WI38 (cell line): ENCODE measurements around the gene CTBP2.

Source experiments
- H3K4me3 ChIP-seq: 2 replicates; pipeline ENCODE4 v1.5.1; 2011; ENCODE audit warnings: low read depth, mild to moderate bottlenecking, control low read depth, low read length
- TF ChIP-seq, protein P1 (sequence below): IDR thresholded peaks from 2 replicates; pipeline ENCODE4 v1.5.1; 2012; ENCODE audit warnings: low read depth, mild to moderate bottlenecking, control low read depth, low read length

Gene CTBP2

GRCh38 chr10:124962421-124962820, 197.9 kb downstream of the CTBP2 start:
- H3K4me3 ChIP-seq = no peak overlapping the region
- TF ChIP-seq, protein P1, sequence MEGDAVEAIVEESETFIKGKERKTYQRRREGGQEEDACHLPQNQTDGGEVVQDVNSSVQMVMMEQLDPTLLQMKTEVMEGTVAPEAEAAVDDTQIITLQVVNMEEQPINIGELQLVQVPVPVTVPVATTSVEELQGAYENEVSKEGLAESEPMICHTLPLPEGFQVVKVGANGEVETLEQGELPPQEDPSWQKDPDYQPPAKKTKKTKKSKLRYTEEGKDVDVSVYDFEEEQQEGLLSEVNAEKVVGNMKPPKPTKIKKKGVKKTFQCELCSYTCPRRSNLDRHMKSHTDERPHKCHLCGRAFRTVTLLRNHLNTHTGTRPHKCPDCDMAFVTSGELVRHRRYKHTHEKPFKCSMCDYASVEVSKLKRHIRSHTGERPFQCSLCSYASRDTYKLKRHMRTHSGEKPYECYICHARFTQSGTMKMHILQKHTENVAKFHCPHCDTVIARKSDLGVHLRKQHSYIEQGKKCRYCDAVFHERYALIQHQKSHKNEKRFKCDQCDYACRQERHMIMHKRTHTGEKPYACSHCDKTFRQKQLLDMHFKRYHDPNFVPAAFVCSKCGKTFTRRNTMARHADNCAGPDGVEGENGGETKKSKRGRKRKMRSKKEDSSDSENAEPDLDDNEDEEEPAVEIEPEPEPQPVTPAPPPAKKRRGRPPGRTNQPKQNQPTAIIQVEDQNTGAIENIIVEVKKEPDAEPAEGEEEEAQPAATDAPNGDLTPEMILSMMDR = no peak

GRCh38 chr10:124961248-124961570, 199.2 kb downstream of the CTBP2 start:
- TF ChIP-seq, protein P1 = no peak
- H3K4me3 ChIP-seq = no peak overlapping the region

DNA sequence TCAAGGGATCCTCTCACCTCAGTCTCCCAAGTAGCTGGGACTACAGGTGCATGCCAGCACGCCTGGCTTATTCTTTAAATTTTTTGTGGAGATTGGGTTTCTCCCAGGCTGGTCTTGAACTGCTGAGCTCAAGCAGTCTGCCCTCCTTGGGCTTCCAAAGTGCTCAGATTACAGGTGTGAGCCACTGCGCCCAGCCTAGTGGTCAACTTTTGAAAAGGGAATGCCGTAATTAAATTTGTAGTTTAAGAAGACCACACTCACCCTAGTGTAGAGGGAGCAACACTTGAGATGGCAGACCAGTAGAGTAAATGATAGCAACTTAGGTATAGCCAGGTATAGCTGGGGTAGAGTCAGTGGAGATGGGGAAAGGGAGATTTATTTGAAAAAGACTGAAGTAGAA, 200.8 kb downstream of the CTBP2 start:
- H3K4me3 ChIP-seq = no peak overlapping the region
- TF ChIP-seq, protein P1 = no peak

DNA sequence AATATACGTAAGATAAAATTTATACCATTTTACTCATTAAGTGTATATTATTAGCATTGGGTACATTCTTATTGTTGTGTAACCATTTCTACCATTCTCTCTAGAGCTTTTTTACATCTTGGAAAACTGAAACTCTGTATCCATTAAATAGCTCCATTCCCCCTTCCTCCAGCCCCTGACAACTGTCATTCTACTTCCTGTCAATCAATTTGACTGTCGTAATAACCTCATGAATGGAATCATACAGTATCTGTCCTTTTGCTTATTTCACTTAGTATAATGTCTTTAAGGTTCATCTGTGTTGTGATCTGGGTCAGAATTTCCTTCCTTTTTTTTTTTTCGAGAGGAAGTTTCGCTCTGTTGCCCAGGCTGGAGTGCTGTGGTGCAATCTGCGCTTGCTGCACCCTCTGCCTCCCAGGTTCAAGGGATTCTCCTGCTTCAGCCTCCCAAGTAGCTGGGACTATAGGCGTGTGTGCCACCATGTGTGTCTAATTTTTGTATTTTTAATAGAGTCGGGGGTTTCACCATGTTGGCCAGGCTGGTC, 202.9 kb downstream of the CTBP2 start:
- TF ChIP-seq, protein P1 = no peak
- H3K4me3 ChIP-seq = no peak overlapping the region

DNA sequence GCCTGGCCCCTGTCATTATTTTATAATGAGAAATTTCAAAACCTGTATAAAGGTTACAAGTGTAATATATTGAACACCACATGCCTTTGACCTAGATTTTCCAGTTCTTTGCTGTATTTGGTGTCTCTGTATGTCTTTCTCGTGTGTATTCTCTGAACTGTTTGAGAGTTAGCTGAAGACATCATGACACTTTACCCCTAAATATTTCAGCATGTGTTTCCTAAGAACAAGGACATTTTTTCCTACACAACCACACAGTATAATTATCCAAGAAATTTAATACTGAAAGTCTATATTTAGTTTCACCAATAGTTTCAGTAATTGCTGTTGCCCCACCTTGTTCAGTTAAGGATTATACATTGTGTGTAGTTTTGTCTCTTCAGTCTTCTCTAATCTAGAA, 203.6 kb downstream of the CTBP2 start:
- TF ChIP-seq, protein P1 = no peak
- H3K4me3 ChIP-seq = no peak overlapping the region

DNA sequence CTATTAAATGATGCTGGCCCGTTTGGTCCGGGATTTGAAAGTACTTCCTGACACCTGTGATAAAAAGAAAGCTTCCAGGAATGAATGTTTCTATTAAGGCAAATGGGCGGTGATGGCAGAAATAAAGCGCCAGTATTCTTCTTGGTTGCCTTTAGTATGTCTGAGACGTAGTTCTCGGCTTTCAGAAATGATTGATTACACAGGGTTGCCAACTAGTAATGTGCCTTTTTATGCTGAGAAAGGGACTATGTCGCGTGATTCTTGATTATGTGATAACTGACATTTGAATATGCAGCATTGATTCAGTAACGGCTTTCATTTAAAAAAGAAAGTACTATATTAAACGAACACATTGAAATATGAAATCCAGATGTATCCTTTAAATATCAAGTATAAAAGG, 204.5 kb downstream of the CTBP2 start:
- TF ChIP-seq, protein P1 = no peak
- H3K4me3 ChIP-seq = no peak overlapping the region

DNA sequence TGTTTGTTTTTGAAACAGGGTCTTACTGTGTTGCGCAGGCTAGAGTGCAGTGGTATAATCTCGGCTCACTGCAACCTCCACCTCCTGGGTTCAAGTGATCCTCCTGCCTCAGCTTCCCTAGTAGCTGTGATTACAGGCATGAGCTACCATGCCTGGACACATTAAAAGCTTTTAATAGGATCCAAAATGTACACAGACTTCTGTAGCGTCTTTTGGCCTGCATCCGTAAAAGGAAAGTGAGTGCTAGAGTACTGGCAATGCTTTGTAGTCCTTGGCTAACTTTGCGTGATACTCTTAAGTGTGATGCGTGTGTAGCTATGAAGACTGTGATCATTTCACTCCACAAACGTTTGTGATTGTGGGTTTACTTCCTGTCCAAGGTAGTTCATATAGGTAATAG, 205.1 kb downstream of the CTBP2 start:
- TF ChIP-seq, protein P1 = no peak
- no peak overlapping the region for H3K4me3 ChIP-seq
